Measurements from ENCODE around the gene PKP3. TPM values are rescaled to one million over a fixed set of nuclear protein-coding genes. Genes with fewer than 3 reads are reported as not detected.

PKP3 gene
- polyA plus RNA-seq, 1 of the 3 experiments (the other 2 are of a cell fraction): 1.4 TPM

DNA sequence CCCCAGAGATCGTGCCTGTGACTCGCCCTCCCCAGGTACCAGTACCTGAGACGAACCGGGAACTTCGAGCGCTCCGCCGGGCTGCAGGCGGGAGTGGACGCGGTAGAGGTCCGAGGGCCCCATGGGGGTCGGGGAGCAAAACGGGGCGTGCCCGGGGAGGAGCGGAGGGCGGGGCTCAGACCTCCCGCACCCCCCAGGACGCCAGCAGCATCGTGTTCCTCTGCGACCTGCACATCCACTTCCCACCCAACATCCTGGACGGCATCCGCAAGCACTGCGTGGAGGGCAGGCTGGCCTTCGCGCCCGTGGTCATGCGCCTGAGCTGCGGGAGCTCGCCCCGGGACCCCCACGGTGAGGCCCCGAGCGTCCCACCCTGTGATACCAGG, 13.9 kb upstream of the PKP3 start:
- H3K79me2 ChIP-seq (ENCODE audit: insufficient read depth): no peaks in the 10 kb centered on the region
- H3K27me3 ChIP-seq (ENCODE audit: insufficient read depth): no peaks in the 10 kb centered on the region

DNA sequence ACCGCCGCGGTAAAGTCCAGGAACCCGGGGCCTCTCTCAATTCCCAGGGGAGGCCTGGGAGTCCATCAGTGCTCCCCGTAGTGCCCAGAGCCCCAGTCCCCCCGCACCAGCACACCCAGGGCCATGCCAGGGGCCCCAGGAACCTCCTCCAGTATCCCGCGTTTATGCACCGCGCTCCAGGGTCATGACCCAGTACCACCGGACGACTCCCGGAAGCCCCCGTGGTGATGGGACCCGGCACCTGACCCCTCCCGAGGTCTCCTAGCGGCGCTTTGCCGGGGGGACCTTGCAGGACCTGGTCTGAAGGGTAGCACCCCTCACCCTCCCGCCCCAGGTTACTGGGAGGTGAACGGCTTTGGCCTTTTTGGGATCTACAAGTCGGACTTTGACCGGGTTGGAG, 13.5 kb upstream of the PKP3 start:
- no peak for TF ChIP-seq TEAD4 (IDR thresholded peaks at IDR 0.05; ENCODE audit: borderline replicate concordance, insufficient read depth)
- no peak for TF ChIP-seq RXRA (IDR thresholded peaks at IDR 0.05; ENCODE audit: borderline replicate concordance, low read depth)
- TF ChIP-seq, protein P1, sequence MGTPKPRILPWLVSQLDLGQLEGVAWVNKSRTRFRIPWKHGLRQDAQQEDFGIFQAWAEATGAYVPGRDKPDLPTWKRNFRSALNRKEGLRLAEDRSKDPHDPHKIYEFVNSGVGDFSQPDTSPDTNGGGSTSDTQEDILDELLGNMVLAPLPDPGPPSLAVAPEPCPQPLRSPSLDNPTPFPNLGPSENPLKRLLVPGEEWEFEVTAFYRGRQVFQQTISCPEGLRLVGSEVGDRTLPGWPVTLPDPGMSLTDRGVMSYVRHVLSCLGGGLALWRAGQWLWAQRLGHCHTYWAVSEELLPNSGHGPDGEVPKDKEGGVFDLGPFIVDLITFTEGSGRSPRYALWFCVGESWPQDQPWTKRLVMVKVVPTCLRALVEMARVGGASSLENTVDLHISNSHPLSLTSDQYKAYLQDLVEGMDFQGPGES (IDR thresholded peaks at IDR 0.05; ENCODE audit: low read depth, low read length): no peak
- TF ChIP-seq TCF12 (IDR thresholded peaks at IDR 0.05): no peak
- TF ChIP-seq, protein P2, sequence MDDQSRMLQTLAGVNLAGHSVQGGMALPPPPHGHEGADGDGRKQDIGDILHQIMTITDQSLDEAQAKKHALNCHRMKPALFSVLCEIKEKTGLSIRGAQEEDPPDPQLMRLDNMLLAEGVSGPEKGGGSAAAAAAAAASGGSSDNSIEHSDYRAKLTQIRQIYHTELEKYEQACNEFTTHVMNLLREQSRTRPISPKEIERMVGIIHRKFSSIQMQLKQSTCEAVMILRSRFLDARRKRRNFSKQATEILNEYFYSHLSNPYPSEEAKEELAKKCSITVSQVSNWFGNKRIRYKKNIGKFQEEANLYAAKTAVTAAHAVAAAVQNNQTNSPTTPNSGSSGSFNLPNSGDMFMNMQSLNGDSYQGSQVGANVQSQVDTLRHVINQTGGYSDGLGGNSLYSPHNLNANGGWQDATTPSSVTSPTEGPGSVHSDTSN (IDR thresholded peaks at IDR 0.05): no peak
- TF ChIP-seq EZH2phosphoT487 (IDR thresholded peaks at IDR 0.05; ENCODE audit: borderline replicate concordance, low read depth): no peak
- TF ChIP-seq MEF2A (IDR thresholded peaks at IDR 0.05; ENCODE audit: borderline replicate concordance, low read depth): no peak
- no peak for TF ChIP-seq GATA2 (CRISPR knock-in tag; IDR thresholded peaks at IDR 0.05)
- TF ChIP-seq POLR2AphosphoS5 (IDR thresholded peaks at IDR 0.05; ENCODE audit: low read depth, low read length): no peak
- TF ChIP-seq, protein P3, sequence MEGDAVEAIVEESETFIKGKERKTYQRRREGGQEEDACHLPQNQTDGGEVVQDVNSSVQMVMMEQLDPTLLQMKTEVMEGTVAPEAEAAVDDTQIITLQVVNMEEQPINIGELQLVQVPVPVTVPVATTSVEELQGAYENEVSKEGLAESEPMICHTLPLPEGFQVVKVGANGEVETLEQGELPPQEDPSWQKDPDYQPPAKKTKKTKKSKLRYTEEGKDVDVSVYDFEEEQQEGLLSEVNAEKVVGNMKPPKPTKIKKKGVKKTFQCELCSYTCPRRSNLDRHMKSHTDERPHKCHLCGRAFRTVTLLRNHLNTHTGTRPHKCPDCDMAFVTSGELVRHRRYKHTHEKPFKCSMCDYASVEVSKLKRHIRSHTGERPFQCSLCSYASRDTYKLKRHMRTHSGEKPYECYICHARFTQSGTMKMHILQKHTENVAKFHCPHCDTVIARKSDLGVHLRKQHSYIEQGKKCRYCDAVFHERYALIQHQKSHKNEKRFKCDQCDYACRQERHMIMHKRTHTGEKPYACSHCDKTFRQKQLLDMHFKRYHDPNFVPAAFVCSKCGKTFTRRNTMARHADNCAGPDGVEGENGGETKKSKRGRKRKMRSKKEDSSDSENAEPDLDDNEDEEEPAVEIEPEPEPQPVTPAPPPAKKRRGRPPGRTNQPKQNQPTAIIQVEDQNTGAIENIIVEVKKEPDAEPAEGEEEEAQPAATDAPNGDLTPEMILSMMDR (IDR thresholded peaks at IDR 0.05): no peak
- Histone ChIP-seq H3K9me3 (no peaks in the 10 kb centered on the region), H3K4me3 (ENCODE audit: low read depth in 2 of 2, low read length in 1 of 2) (no peak overlapping the region), H3F3A (replicated peaks; ENCODE audit: insufficient read depth) (no peaks in the 10 kb centered on the region), H3K36me3 (replicated peaks in 1 of 2; ENCODE audit: control insufficient read depth in 1 of 2, insufficient read depth in 2 of 2, low read length in 1 of 2) (peaks cover 0 to 17% of the 10 kb centered on the region in 2 experiments), H2AFZ (ENCODE audit: low read depth) (no peak overlapping the region), H3K9me2 (no peaks in the 10 kb centered on the region), H3K4me1 (ENCODE audit: control insufficient read depth in 1 of 2, insufficient read depth in 2 of 2, low read depth in 1 of 2, low read length in 1 of 2) (peaks cover 0 to 4% of the 10 kb centered on the region in 2 experiments; a peak in 1 of 4 replicates), H4K20me1 (ENCODE audit: insufficient read depth) (no peaks in the 10 kb centered on the region), H3K27ac (ENCODE audit: low read depth in 2 of 2, low read length in 1 of 2) (no peak overlapping the region), H3K9ac (no peak overlapping the region), H3K27me3 (ENCODE audit: insufficient read depth) (no peaks in the 10 kb centered on the region), H3K4me2 (no peak overlapping the region), H3K79me2 (ENCODE audit: insufficient read depth) (no peaks in the 10 kb centered on the region)
- ChIA-PET POLR2A (no interaction called here), CTCF (no interaction called here)
- WGBS (ENCODE audit: low lambda C conversion rate): 97% methylated on average over 21 of the region's 23 CpGs
- DNase-seq: no peak

More for the DNA sequence above, 13.9 kb upstream of the PKP3 start:
- ChIA-PET CTCF (interaction anchor here (0.7 to 1.1 kb wide), 2 partner anchors 17 to 22 kb away, joined by 4 to 5 read pairs; no protein-coding TSS in a partner anchor), POLR2A (no interaction called here)
- Histone ChIP-seq H3F3A (replicated peaks; ENCODE audit: insufficient read depth) (no peaks in the 10 kb centered on the region), H4K20me1 (ENCODE audit: insufficient read depth) (no peaks in the 10 kb centered on the region), H3K27ac (ENCODE audit: low read depth in 2 of 2, low read length in 1 of 2) (no peak overlapping the region), H3K4me2 (no peak overlapping the region), H3K4me3 (ENCODE audit: low read depth in 2 of 2, low read length in 1 of 2) (no peak overlapping the region), H3K4me1 (ENCODE audit: control insufficient read depth in 1 of 2, insufficient read depth in 2 of 2, low read depth in 1 of 2, low read length in 1 of 2) (peaks cover 0 to 4% of the 10 kb centered on the region in 2 experiments; a peak in 1 of 4 replicates), H3K9me2 (no peaks in the 10 kb centered on the region), H2AFZ (ENCODE audit: low read depth) (no peak overlapping the region), H3K9me3 (no peaks in the 10 kb centered on the region), H3K9ac (no peak overlapping the region), H3K36me3 (replicated peaks in 1 of 2; ENCODE audit: control insufficient read depth in 1 of 2, insufficient read depth in 2 of 2, low read length in 1 of 2) (peaks cover 0 to 17% of the 10 kb centered on the region in 2 experiments)
- DNase-seq: no peak
- TF ChIP-seq EZH2phosphoT487 (IDR thresholded peaks at IDR 0.05; ENCODE audit: borderline replicate concordance, low read depth) (no peak), TCF12 (IDR thresholded peaks at IDR 0.05) (no peak), NFIC (IDR thresholded peaks at IDR 0.05; ENCODE audit: borderline replicate concordance) (no peak), POLR2AphosphoS5 (IDR thresholded peaks at IDR 0.05; ENCODE audit: low read depth, low read length) (no peak), JUND (IDR thresholded peaks at IDR 0.05) (no peak)
- WGBS (ENCODE audit: low lambda C conversion rate): 94% methylated on average over 24 of the region's 35 CpGs
